HG03045 (cell line): ENCODE data around the gene PTPDC1.
"Not testable (repeated sequence)": the region's sequence is repeated elsewhere in the genome, so short reads cannot be mapped to it uniquely, and the experiment has no call there.

Source experiments
- ATAC-seq: cut with Tn5 transposase; IDR thresholded peaks from one replicate; pipeline ENCODE4 v1.9.1; 2021; ENCODE audit warnings: mild to moderate bottlenecking, moderate library complexity; ENCODE audit not compliant: unreplicated experiment

The PTPDC1 gene

GRCh38 chr9:94094219-94095145 is 10.2 kb downstream of the PTPDC1 start:
- not testable (repeated sequence) for ATAC-seq

DNA sequence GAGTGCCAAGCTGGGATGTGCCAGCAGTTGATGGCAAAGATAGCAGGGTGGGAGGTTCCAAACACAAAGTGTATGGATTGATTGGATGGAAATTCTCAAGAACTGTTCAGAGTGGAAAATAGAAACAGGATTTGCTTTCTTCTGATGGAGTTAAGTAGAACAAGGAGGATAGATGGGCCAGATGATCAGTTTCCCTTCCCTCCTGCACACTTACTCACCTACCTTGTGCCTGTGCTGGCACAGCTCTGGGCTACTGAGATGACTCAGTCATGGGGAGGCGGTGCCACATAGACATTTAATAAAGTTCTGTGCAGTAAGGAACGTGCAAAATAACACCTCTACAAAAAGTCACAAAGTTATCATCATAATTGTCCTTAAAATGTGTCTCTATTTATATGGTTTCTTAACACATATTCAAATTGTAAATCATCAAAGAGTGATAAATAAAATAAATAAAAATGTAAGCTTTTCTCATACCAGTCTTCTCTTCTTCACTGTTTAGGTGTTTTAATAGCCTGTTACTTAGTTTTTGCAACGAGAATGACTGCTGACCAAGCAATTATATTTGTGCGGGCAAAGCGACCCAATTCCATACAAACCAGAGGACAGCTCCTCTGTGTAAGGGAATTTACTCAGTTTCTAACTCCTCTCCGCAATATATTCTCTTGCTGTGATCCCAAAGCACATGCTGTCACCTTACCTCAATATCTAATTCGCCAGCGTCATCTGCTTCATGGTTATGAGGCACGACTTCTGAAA is 12.7 kb downstream of the PTPDC1 start:
- no peak for ATAC-seq

GRCh38 chr9:94097788-94098414 is 13.6 kb downstream of the PTPDC1 start:
- ATAC-seq: no peak

GRCh38 chr9:94100152-94100879 is 16.1 kb downstream of the PTPDC1 start:
- ATAC-seq: no peak

DNA sequence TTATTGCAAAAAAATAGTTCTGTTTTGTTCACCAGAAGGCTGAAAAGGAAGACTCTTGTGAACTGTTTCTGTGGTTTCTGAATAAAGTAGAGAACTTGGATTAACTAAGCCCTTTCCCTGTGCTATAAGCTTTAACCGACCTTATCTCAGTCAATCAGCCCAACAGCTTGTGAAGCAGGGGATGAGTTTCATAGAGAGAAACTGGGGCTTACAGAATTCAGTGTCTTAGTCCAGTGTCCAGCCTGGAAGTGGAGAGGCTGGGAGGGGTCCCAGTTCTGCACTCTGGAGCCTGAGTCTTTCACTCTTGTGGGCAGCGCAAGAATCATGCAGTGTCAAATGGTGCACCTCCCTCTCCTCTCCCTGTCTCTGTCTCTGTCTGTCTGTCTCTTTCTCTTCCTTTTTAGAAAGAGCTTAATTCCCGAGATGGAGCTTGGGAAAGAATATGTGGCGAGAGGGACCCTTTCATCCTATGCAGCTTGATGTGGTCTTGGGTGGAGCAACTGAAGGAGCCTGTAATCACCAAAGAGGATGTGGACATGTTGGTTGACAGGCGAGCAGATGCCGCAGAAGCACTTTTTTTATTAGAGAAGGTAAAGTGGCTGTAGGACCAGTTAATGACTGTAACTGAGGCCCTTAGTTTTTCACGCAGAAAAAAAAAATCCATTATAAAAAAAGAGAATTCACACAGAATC is 17.0 kb downstream of the PTPDC1 start:
- ATAC-seq: no peak

DNA sequence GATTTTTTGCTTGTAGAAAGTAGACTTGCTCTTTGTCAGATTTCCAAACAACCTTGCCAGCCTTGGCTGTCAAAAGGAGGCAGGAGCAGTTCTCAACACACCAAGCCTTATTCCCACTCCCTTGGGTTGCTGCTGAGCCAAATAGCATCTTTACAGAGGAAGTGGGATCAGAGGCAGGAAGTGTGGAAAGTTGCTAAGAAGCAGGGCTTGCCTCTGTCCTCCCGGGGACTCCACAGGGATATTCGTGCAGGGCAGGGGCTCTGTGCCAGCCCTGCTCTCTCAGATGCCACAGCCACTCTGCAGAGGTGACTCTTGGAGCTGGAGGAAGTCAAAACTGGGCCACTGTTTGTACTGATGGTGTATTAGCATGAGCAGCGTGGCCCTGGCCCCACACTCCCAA is 24.3 kb downstream of the PTPDC1 start:
- ATAC-seq: no peak

DNA sequence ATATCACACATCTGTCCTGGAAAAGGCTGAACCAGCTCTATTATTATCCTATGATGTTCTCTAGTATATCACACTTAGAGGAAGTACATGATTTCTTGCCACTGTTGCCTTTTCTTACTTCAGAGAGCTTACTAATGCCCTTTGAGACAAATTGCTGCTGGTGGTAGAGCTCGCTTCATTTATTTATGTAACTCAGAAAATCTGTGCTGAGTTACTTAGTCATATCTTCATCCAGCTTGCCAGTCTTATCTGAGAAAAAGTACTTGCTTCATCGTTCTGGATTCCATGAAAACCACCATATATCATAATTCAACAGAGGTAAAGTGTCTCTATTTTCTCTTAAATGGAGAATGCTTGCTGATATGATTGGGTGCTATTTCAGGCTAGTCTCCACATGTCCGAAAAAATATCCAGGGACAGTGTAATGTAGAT is 26.6 kb downstream of the PTPDC1 start:
- no peak for ATAC-seq

DNA sequence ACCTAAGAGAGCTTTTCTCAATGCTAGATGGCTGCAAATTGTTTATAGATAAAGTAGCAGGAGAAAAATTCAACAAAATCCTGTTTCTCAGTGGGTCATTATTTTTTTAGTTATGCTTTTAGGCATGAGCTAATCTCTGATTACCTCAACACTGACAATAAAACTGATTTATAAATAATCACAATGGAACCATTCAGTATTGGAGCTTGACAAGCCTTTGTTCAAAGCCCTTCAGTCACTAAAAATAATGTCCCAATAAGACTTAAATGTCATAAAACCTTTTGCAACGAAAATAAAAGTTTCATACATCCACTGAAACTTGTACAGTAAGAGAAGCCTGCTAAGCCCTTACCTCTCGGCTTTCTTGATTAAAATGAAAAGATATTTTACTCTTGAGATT is 27.2 kb downstream of the PTPDC1 start:
- ATAC-seq: no peak

GRCh38 chr9:94112716-94113465 is 28.6 kb downstream of the PTPDC1 start:
- ATAC-seq: no peak

GRCh38 chr9:94120088-94120487 is 35.8 kb downstream of the PTPDC1 start:
- not testable (repeated sequence) for ATAC-seq

DNA sequence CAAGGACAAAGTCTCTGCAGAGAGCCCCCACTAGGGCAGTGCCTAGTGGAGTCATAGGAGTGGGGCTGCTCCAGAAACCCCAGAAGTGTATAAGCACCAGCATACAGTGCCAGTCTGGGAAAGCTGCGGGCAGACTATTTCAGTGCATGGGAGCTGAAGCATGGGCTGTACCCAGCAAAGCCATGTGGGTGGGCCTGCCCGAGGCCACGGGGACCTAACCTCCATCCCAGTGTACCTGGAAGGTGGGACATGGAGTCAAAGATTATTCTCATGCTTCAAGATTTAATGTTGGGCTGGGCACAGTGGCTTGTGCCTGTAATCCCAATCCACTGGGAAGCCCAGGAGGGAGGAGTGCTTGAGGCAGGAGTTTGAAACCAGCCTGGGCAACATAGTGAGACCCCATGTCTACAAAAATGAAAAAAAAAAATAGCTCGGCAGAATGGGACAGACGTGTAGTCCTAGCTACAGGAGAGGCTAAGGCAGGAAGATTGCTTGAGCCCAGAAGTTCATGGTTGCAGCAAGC is 36.7 kb downstream of the PTPDC1 start:
- no peak for ATAC-seq

GRCh38 chr9:94126844-94127243 is 42.6 kb downstream of the PTPDC1 start:
- no peak for ATAC-seq

DNA sequence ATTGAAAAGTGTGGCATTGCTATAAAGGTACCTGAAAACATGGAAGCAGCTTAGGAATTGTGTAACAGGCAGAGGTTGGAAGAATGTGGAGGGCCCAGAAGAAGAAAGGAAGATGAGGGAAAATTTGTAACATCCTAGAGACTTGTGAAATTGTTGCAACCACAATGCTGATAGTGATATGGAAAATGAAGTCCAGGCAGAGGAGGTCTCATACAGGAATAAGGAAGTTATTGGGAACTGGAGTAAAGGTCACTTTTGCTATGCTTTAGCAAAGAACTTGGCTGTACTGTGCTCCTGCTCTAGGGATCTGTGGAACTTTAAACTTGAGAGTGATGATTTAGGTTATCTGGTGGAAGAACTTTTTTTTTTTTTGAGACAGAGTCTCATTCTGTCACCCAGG is 43.5 kb downstream of the PTPDC1 start:
- ATAC-seq: no peak

GRCh38 chr9:94128580-94128979 is 44.3 kb downstream of the PTPDC1 start:
- ATAC-seq: no peak

GRCh38 chr9:94134629-94135028 is 50.4 kb downstream of the PTPDC1 start:
- ATAC-seq: no peak

DNA sequence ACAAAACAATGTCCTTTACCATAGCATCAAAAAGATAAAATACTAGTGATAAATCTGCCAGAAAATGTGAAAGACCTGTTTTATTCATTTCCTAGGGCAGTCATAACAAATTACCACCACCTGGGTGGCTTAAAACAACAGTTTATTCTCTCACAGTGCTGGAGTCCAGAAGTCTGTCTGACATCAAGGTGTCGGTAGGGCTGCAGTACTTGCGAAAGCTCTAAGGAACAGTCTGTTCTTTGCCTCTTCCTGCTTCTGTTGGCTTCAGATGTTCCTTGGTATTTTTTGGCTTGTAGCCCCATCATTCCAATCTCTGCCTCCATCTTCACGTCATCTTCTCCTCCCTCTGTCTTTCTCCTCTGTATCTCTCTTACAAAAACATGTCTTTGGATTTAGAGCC is 51.0 kb downstream of the PTPDC1 start:
- no peak for ATAC-seq

GRCh38 chr9:94139672-94140417 is 55.6 kb downstream of the PTPDC1 start:
- ATAC-seq: no peak

DNA sequence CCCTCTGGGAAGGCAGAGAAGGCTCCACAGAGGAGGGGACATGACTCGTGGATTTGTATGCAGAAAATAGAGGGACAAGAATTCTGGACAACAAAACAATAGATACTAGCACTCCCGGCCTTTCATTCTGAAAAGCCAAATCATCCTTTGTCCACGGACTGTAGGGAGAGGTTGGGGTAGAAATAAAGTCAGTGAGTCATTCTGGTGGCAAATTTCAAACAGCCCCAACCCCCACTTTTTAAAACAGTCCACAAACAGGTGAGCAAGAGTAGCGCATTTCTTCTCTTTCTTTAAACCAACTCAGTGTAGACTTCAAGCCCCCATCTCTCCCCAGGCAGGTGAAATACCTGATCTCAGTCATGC is 56.1 kb downstream of the PTPDC1 start:
- ATAC-seq: no peak
